ENCODE measurements around the gene STON2.
"Not testable (repeated sequence)": the region's sequence is repeated elsewhere in the genome, so short reads cannot be mapped to it uniquely, and the experiment has no call there.

The STON2 gene

DNA sequence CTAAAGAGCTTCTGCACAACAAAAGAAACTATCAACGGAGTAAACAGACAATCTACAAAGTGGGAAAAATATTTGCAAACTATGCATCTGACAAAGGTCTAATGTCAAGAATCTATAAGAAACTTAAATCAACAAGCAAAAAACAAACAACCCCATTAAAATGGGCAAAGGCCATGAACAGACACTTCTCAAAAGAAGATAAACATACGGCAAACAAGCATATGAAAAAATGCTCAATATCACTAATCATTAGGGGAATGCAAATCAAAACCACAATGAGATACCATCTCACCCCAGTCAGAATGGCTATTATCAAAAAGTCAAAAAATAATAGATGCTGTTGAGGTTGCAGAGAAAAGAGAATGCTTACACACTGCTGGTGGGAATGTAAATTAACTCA, 20.1 kb downstream of the STON2 start:
- not testable (repeated sequence) for DNase-seq (ENCODE audit: low read depth)

GRCh38 chr14:81371802-81372201, 28.3 kb downstream of the STON2 start:
- DNase-seq (ENCODE audit: low read depth) = no peak

DNA sequence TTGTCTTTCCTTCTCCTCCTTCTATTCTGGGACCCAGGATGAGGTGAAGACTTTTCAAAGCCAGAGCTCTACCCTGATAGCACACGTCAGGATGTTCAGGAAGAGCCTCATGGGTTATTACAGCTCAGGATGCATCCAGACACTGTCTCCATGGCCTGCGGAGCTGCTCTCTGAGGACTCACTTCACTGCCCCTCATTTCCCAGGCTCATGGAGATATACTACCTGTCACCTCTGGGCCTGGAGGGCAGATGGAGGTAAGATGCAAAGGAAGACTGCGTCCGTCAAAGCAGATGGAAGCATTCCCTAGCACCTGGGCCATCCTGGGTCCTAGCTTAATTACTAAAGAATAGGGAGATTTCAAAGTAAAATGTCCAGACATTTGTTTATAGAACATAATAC, 32.6 kb downstream of the STON2 start:
- DNase-seq (ENCODE audit: low read depth) = no peak

- DNase-seq (ENCODE audit: low read depth) = no peak
Observed at GRCh38 chr14:81366884-81367283, 33.2 kb downstream of the STON2 start.

- no peak for DNase-seq (ENCODE audit: low read depth)
Observed at GRCh38 chr14:81366214-81366613, 33.9 kb downstream of the STON2 start.

- no peak for DNase-seq (ENCODE audit: low read depth)
Observed at GRCh38 chr14:81363746-81364378, 36.3 kb downstream of the STON2 start.

DNA sequence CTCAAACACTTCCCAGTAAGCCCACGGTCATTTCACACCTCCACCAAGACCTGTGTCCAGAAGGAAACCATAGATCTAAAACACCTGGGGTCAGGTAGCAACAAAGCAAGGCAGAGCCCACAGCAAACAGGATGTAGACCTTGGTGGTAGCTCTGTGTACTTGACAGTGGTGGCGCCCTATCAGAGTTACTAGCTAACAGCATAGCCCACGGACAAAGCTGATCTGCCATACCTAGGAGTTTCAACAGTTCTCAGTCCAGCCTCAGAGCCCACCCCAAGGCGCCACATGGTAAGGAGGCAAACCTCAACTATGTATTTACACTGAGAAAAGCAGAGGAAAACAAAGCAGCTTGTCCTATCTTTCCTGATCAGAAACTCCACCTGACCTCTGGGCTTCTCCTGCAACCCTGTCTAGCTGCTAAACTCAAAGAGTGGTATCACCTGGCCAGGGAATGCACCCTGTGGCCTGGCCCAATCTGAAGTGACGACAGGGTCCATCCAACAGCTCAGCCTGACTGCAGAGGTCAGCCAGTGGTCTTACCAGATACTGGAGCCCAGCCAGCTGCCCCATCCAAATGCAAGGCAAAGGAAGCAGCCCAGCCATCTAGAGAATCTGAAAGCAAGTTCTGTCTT, 46.3 kb downstream of the STON2 start:
- DNase-seq (ENCODE audit: low read depth) = no peak

- no peak for DNase-seq (ENCODE audit: low read depth)
Observed at GRCh38 chr14:81352413-81352812, 47.7 kb downstream of the STON2 start.

GRCh38 chr14:81351205-81351604, 48.9 kb downstream of the STON2 start:
- no peak for DNase-seq (ENCODE audit: low read depth)

- DNase-seq (ENCODE audit: low read depth) = no peak
Observed at GRCh38 chr14:81350344-81351130, 49.6 kb downstream of the STON2 start.

DNA sequence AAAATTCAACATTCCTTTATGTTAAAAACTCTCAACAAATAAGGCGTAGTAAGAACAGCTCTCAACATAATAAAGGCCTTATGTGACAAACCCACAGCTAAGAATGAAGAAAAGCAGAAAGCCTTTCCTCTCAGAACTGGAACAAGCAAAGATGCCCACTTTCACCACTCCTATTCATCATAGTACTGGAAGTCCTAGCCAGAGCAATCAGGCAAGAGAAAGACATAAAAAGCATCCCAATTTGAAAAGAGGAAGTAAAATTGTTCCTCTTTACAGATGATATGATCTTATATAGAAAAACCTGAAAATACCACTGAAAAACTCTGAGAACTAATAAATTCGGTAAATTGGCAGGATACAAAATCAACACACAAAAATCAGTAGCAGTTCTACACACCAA, 52.1 kb downstream of the STON2 start:
- no peak for DNase-seq (ENCODE audit: low read depth)

- DNase-seq (ENCODE audit: low read depth) = no peak
Observed at GRCh38 chr14:81345781-81346180, 54.3 kb downstream of the STON2 start.

DNA sequence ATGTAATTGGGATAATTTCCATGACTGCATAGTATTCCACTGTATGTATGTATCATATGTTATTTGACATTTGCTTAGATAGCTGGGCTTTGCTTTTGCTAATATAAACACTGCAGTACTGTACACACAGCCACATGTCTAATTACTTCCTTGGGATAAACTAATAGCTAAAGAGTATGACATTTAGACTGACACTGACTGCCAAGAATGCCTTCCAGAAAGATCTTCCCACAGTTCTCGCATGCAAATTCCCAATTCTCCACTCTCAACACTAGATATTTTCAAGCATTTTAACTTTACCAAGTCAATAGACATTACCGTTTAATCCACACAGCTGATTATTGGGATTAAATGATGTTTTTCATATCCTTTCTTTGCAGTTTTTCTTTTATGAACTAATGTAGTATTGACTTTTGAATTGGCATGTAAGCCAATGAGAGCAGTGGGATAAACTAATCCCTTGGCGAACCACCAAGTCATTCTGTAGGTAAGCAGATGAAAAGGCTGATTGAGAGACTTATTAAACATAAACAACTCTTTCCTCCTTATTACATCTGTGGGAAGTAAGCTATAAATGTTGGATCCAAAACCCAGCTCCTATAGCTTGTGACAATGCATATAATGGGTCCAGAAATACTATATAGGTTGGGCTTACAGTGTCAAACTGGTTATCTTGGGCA, 55.5 kb downstream of the STON2 start:
- DNase-seq (ENCODE audit: low read depth) = no peak

DNA sequence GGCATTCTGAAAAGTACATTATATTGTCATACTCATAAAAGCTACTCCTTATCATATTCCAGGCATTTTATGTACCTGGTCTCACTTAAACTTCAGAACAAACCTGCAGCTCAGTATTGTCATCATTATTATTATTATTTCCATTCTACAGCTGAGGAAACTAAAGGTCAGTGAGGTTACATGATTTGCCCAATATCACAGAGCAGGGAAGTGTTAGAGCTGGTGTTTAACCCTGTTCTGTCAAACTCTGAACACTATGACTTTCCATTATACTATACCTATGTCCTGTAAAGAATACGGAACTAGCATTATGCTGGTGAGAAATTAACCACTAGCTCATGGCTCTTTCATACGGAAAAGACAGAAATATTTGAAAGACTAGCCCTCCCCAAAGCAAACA, 56.4 kb downstream of the STON2 start:
- DNase-seq (ENCODE audit: low read depth) = no peak

GRCh38 chr14:81342850-81343580, 57.1 kb downstream of the STON2 start:
- no peak for DNase-seq (ENCODE audit: low read depth)

DNA sequence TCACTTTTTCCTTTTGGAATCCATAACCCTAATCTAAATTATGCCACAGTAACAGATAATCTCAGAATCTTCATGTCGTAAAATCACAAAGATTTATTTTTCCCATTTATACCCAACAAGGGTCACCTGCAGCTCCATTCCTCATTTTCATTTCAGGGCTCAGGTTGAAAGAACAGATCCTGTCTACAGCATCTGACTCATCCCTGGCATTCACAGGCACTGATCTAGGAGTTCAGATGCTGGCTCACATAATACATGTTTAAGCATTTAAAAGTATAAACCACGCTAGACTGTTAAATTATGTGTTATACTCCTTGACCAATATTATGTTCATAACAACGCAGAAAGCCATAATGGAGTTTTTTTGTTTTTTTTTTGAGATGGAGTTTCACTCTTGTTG, 58.3 kb downstream of the STON2 start:
- DNase-seq (ENCODE audit: low read depth) = no peak

- no peak for DNase-seq (ENCODE audit: low read depth)
Observed at GRCh38 chr14:81341370-81341769, 58.8 kb downstream of the STON2 start.

GRCh38 chr14:81340201-81340600, 59.9 kb downstream of the STON2 start:
- DNase-seq (ENCODE audit: low read depth) = no peak

DNA sequence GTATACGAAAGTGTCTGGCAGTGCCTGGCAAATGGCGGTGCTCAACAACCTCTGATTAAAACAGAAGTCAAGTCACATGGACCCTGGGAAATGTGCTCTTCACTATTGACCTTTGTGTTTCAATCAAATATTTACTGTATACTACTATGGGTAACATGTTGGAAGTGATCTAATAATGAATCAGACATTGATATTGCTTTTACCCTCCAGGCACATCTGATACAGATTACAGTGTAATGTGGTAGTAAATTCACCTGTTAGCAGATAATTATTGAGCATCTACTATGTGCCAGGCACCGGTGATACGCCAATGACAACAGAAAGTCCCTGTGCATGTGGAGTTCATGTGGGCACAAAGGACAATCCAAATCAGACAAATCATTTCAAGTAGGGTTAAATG, 63.1 kb downstream of the STON2 start:
- DNase-seq (ENCODE audit: low read depth) = no peak

DNA sequence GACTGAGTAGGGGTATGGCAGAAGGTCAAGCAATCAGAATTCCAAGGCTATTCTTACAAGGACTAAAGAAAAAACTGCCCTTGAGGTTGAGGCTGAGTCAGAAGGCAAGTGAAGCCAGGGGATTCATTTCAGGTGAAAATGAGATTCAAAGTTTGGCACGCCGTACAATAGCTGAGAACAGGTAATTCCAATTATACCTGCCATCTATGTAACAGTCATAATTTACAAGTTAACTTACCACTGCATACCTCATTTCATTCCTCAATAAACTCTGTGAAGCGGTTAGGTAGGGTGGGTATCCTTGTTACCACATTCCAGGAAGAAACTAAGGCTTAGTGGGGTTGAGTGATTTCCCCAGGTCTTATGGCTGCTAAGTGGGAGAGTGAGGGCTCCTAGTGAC, 64.1 kb downstream of the STON2 start:
- DNase-seq (ENCODE audit: low read depth) = no peak

DNA sequence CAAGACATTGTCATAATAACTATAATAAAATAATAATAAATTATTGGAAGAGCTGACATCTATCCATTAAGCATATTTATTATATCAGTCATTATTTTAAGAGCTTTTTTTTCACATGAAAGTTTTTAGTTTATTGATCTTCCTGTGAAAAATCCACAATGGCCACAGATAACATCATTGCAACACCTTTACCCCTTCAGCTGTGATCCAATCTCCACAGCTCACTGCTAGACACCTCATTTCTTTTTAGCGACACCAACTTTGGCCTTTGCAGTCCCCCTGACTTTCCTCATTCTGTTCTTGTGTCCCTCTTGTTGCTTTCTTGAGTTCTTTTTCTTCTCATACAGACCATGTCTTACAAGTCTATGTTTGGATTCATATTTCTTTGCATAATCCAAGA, 67.4 kb downstream of the STON2 start:
- no peak for DNase-seq (ENCODE audit: low read depth)

All from stimulated activated CD8-positive, alpha-beta memory T cell treated with anti-CD3 and anti-CD28 coated beads, Interleukin-15, amount 100 ng/mL, for 1 hour (primary cell).